Natural killer cell (primary cell): Measurements from ENCODE around the gene RALB. TPM values are rescaled to one million over a fixed set of nuclear protein-coding genes. Genes with fewer than 3 reads are reported as not detected.
A peak's percentile ranks its signal among the peaks of the same experiment; 100 is the strongest.

Experiments used
- ATAC-seq, 3 donors: fragments of 150-1000 bp in 2 of 3; fragments of 200-7000 bp in 1 of 3; cut with Tn5 transposase; 1 replicate in 1 of 3; 2 replicates in 2 of 3; pipeline ENCODE4 v1.10.0; 2021; ENCODE audit warnings: mild to moderate bottlenecking in 2 of 3, moderate library complexity in 2 of 3
- DNase-seq, 2 donors: peaks; one replicate each; pipeline versions ENCODE4 v3.0.0 to v3.0.0-alpha.2; 2013 to 2021; ENCODE audit warnings: mixed read lengths in 1 of 2
- H3K27ac ChIP-seq: one replicate; pipeline ENCODE4 v1.5.1; 2013; ENCODE audit warnings: mild to moderate bottlenecking, low read length
- H3K27me3 ChIP-seq: one replicate; pipeline ENCODE4 v1.6.1; 2013; ENCODE audit warnings: low read length; ENCODE audit not compliant: control insufficient read depth, insufficient read depth
- H3K36me3 ChIP-seq: one replicate; pipeline ENCODE4 v1.6.1; 2013; ENCODE audit warnings: low read length; ENCODE audit not compliant: control insufficient read depth, insufficient read depth
- H3K4me1 ChIP-seq: one replicate; pipeline ENCODE4 v1.6.1; 2013; ENCODE audit warnings: low read length; ENCODE audit not compliant: control insufficient read depth, insufficient read depth
- H3K4me3 ChIP-seq: one replicate; pipeline ENCODE4 v1.5.1; 2013; ENCODE audit warnings: low read length
- H3K9me3 ChIP-seq: one replicate; pipeline ENCODE4 v1.6.1; 2013; ENCODE audit warnings: low read length; ENCODE audit not compliant: control insufficient read depth, insufficient read depth
- H3K27ac Mint-ChIP-seq, 2 donors: one replicate each; pipeline ENCODE4 v1.8.0; 2022; ENCODE audit warnings: mild to moderate bottlenecking in 2 of 2, mixed read lengths in 2 of 2, moderate library complexity in 1 of 2
- H3K27me3 Mint-ChIP-seq, 2 donors: one replicate each; pipeline ENCODE4 v1.8.0; 2022; ENCODE audit warnings: low read depth in 2 of 2, mixed read lengths in 2 of 2
- H3K36me3 Mint-ChIP-seq: one replicate; pipeline ENCODE4 v1.8.0; 2022; ENCODE audit warnings: mixed read lengths
- H3K4me1 Mint-ChIP-seq, 2 donors: one replicate each; pipeline ENCODE4 v1.8.0; 2022; ENCODE audit warnings: mixed read lengths in 2 of 2
- H3K4me3 Mint-ChIP-seq: one replicate; pipeline ENCODE4 v1.8.0; 2022; ENCODE audit warnings: mild to moderate bottlenecking, moderate library complexity, mixed read lengths
- H3K9me3 Mint-ChIP-seq, 2 donors: one replicate each; pipeline ENCODE4 v1.8.0; 2022; ENCODE audit warnings: mixed read lengths in 2 of 2
- CTCF ChIP-seq: fragments of 200-600 bp; IDR thresholded peaks from one replicate; pipeline ENCODE4 v1.8.0; 2022; ENCODE audit warnings: antibody characterized with exemption
- WGBS: methylation state at CpG from one replicate; pipeline ENCODE4 v1.1.7; 2013; ENCODE audit warnings: missing lambda C conversion rate; ENCODE audit not compliant: insufficient coverage; 5-methylcytosine and 5-hydroxymethylcytosine counted together
- intact Hi-C: fragments of 100-400 bp; cut with micrococcal nuclease; formaldehyde crosslinking; loops from one replicate; pipeline ENCODE4 v1.14.2; 2022
- total RNA-seq, 4 donors: library from RNA; stranded (reverse); fragments of 120-200 nt in 1 of 4; gene quantifications; one replicate each; pipeline versions ENCODE4 v1.2.3 to v1.2.4, GENCODE V29; 2013 to 2022

RALB gene
- total RNA-seq, 3 donors from 2014 or later (not counting 1 experiment from before 2014, with no cell fraction given) = 21.0 to 25.9 (median 25.4) TPM

DNA sequence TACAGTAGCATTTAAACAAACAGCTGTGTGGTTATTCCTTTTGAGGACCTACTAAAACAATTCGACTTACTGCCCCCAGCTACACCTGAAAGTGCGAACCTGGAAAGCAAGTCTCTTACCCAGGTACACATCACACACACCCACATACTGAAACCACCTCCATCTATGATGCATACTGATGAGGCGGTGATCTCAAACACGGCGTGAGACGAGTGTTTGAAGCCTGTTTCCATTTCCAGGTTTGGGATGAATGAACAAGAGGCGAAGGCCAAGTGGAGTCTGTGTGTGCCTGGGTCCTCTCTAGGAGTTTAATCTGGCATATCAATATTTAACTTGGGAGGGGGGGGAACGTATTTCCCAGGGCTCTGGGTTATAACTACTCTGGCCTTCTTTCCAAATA is 31.0 kb upstream of the RALB start:
- 99% methylated on average over 8 of the region's 8 CpGs for WGBS
- Mint-ChIP-seq H3K4me1 (peaks cover 31 to 50% of the 10 kb centered on the region in 2 donors), H3K36me3 (no peaks in the 10 kb centered on the region), H3K27ac (peak overlapping the region; percentile 83 to 89), H3K4me3 (peak overlapping the region; percentile 88), H3K27me3 (no peaks in the 10 kb centered on the region), H3K9me3 (no peaks in the 10 kb centered on the region)
- Histone ChIP-seq H3K4me1 (peaks cover 25% of the 10 kb centered on the region), H3K9me3 (no peaks in the 10 kb centered on the region), H3K4me3 (no peak overlapping the region), H3K36me3 (no peaks in the 10 kb centered on the region), H3K27me3 (no peaks in the 10 kb centered on the region), H3K27ac (no peak overlapping the region)
- DNase-seq (no peak), ATAC-seq (no peak)
- intact Hi-C loops = no loop called here
- TF ChIP-seq CTCF = no peak

- H3K36me3 Mint-ChIP-seq = no peaks in the 10 kb centered on the region
- peaks cover 31 to 48% of the 10 kb centered on the region in 2 donors for H3K4me1 Mint-ChIP-seq
- Histone ChIP-seq H3K9me3 (no peaks in the 10 kb centered on the region), H3K36me3 (no peaks in the 10 kb centered on the region), H3K27me3 (no peaks in the 10 kb centered on the region), H3K27ac (no peak overlapping the region), H3K4me3 (no peak overlapping the region), H3K4me1 (peaks cover 25% of the 10 kb centered on the region)
- H3K27ac Mint-ChIP-seq = peak overlapping the region; percentile 83 to 89
- H3K4me3 Mint-ChIP-seq = peak overlapping the region; percentile 88
- H3K27me3 Mint-ChIP-seq = no peaks in the 10 kb centered on the region
- intact Hi-C loops = loop anchor here (1.0 kb wide), 2 partner anchors 10 to 30 kb away; partner anchors contain the start of gene RALB
- no peak for DNase-seq
- no peak for TF ChIP-seq CTCF
- no peak for ATAC-seq
- WGBS = 81% methylated on average over 49 of the region's 49 CpGs
- no peaks in the 10 kb centered on the region for H3K9me3 Mint-ChIP-seq
Observed at GRCh38 chr2:120222186-120223033, 30.2 kb upstream of the RALB start.

DNA sequence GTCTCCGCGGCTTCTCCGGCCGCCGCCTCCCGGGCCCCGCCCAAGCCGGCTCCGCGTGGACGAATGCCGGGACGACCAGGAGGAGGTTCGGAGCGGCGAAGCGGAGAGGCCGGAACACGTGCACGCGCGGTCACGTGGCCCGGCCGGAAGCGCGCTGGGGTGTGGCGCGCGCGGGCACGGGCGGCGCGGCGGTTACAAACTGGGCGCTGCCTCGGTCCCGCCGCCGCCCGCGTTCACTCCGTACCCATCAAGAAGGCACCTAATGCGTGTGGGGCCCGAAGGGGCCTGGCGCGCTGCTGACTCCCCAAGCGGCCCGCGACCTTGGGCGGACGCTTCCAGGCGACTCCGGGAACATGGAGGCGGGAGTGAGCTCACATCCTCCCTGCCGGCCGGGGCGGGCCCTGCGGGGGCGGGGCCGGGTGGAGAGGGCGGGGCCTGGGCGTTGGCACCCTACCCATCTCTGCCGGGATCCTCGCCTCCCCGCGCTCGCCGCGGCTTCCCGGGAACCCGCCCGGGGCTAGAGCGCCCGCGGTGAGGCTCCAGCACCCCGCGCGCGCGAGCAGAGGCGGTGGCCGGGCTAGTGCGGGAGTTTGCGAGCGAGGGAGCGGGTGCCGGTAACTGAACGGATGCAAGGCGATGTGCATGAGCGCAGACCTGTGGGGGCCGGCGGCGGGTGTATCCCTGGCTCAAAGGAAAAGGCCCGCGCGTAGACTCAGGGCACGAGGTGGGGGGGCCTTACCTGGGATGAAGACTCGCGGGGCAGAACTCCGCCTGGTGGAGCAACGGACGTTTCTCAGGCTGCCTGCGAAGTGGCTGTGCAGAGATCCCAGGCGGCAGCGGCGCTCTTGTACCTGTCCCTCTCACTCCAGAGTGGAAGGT is 29.4 kb upstream of the RALB start, which contains the start of gene TMEM185B:
TSS of gene TMEM185B (minus strand) at position 367 of the 879 bp plus-strand sequence. CDS start 424 bp downstream, outside the sequence.
- H3K36me3 ChIP-seq = no peaks in the 10 kb centered on the region
- intact Hi-C loops = loop anchor here (1.0 kb wide), 2 partner anchors 9 to 29 kb away; partner anchors contain the start of gene RALB
- DNase-seq = peak; percentile 89 to 92
- H3K4me1 ChIP-seq = peaks cover 25% of the 10 kb centered on the region
- no peak for TF ChIP-seq CTCF
- peaks cover 34 to 49% of the 10 kb centered on the region in 2 donors for H3K4me1 Mint-ChIP-seq
- no peaks in the 10 kb centered on the region for H3K9me3 ChIP-seq
- H3K9me3 Mint-ChIP-seq = no peaks in the 10 kb centered on the region
- H3K27ac Mint-ChIP-seq = peak within 1 kb of the TSS; percentile 83 to 89
- H3K4me3 Mint-ChIP-seq = peak within 1 kb of the TSS; percentile 88
- H3K4me3 ChIP-seq = peak within 1 kb of the TSS; percentile 79
- 2% methylated on average over 108 of the region's 108 CpGs for WGBS
- H3K36me3 Mint-ChIP-seq = no peaks in the 10 kb centered on the region
- ATAC-seq = peak; percentile 97
- H3K27me3 Mint-ChIP-seq = no peaks in the 10 kb centered on the region
- peak within 1 kb of the TSS; percentile 93 for H3K27ac ChIP-seq
- H3K27me3 ChIP-seq = no peaks in the 10 kb centered on the region
